Caco-2 (cell line): Measurements from ENCODE around the gene CELA1. TPM values are rescaled to one million over a fixed set of nuclear protein-coding genes. Genes with fewer than 3 reads are reported as not detected.

Experiments used
- BruUV-seq: library from RNA; stranded (reverse); fragments of 400-500 nt; replicated peaks from 2 replicates; lab custom pipeline; 2021; lab: Mats Ljungman, UMichigan
- CTCF ChIA-PET: fragments of 300-600 bp; sonication (Branson Sonifier 250); formaldehyde crosslinking; loops from one replicate; lab custom pipeline; 2022; ENCODE audit warnings: antibody characterized with exemption; lab: Charles Lee
- POLR2A ChIA-PET: fragments of 300-600 bp; sonication (Branson Sonifier 250); formaldehyde crosslinking; loops from one replicate; lab custom pipeline; 2022; ENCODE audit warnings: antibody characterized with exemption; lab: Charles Lee
- DNase-seq, 2 experiments: peaks; one replicate each; pipeline versions ENCODE4 v3.0.0 to v3.0.0-alpha.2; 2020 to 2022
- H3K27me3 ChIP-seq: replicated peaks from 2 replicates; pipeline ENCODE4 v1.6.0; 2011; ENCODE audit warnings: low read length; ENCODE audit not compliant: control insufficient read depth, insufficient read depth
- H3K36me3 ChIP-seq: 2 replicates; pipeline ENCODE4 v1.5.1; 2011; ENCODE audit warnings: low read length; ENCODE audit not compliant: control insufficient read depth, insufficient read depth
- H3K4me1 ChIP-seq: fragments of 250-450 bp; sonication (Bioruptor Pico); 2 replicates; pipeline ENCODE4 v1.5.1; 2020; ENCODE audit warnings: mild to moderate bottlenecking
- H3K4me3 ChIP-seq: 2 replicates; pipeline ENCODE4 v1.5.1; 2011; ENCODE audit warnings: low read depth, mild to moderate bottlenecking, control low read depth, low read length
- H3K9me3 ChIP-seq: fragments of 250-450 bp; sonication (Bioruptor Pico); 2 replicates; pipeline ENCODE4 v1.5.1; 2020; ENCODE audit warnings: mild to moderate bottlenecking, moderate library complexity
- H3K27ac Mint-ChIP-seq: one replicate; pipeline ENCODE4 v1.8.0; 2022; ENCODE audit warnings: mixed read lengths; ENCODE audit not compliant: unreplicated experiment
- H3K27me3 Mint-ChIP-seq: one replicate; pipeline ENCODE4 v1.8.0; 2022; ENCODE audit warnings: mixed read lengths; ENCODE audit not compliant: insufficient read depth, unreplicated experiment
- H3K36me3 Mint-ChIP-seq: one replicate; pipeline ENCODE4 v1.8.0; 2022; ENCODE audit warnings: mild to moderate bottlenecking, mixed read lengths; ENCODE audit not compliant: insufficient read depth, unreplicated experiment
- H3K4me1 Mint-ChIP-seq: one replicate; pipeline ENCODE4 v1.8.0; 2022; ENCODE audit warnings: low read depth, mixed read lengths; ENCODE audit not compliant: unreplicated experiment
- H3K4me3 Mint-ChIP-seq: one replicate; pipeline ENCODE4 v1.8.0; 2022; ENCODE audit warnings: mild to moderate bottlenecking, moderate library complexity, mixed read lengths; ENCODE audit not compliant: unreplicated experiment
- H3K9me3 Mint-ChIP-seq: one replicate; pipeline ENCODE4 v1.8.0; 2022; ENCODE audit warnings: mixed read lengths; ENCODE audit not compliant: unreplicated experiment
- intact Hi-C: fragments of 100-400 bp; cut with micrococcal nuclease; formaldehyde crosslinking; loops from one replicate; pipeline ENCODE4 v1.10.0; 2022; ENCODE audit not compliant: unreplicated experiment
- total RNA-seq: library from RNA; stranded (reverse); gene quantifications from 2 replicates; pipeline ENCODE4 v1.2.3, GENCODE V29; 2022
- TF ChIP-seq, protein P1 (sequence below), 2 experiments: fragments of 200-600 bp in 1 of 2; IDR thresholded peaks; 1 replicate in 1 of 2; 2 replicates in 1 of 2; pipeline versions ENCODE4 v1.5.1 to v1.8.0; 2011 to 2022; ENCODE audit warnings: antibody characterized with exemption in 1 of 2, control low read depth in 1 of 2, inconsistent platforms in 1 of 2, low read depth in 1 of 2, low read length in 1 of 2, mild to moderate bottlenecking in 1 of 2, moderate library complexity in 1 of 2; ENCODE audit not compliant: insufficient read depth in 1 of 2, severe bottlenecking in 1 of 2, unreplicated experiment in 1 of 2

The CELA1 gene
- total RNA-seq, 1 experiment from 2014 or later: not detected

DNA sequence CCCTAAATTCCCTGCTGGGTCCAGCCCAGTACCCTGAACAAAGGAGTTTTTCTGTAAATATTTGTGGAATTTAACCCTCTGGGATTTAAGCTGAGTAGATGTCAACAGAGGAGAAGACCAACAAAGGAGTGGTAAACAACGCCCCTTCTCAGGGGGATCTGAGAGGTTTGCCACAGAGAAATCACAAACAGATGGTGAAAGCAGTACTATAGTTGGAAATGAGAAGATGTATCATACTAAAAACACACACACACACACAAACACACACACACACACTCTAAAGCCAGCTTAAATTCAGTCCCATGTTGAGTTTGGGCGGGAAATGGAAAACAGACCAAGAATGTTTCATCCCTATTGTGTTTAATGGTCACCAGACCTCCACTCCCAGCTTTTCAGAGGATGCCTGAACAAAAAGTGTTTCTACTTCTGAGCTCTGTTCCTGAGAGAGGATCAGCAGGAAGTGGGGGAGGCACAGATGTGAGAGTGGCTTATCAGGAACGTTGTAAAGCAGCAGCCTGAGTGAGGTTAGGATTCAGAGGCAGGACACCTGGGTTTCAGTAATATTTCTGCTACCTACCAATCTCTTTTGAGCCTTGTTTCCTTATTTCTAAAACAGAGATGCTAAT, 25.7 kb downstream of the CELA1 start:
- Mint-ChIP-seq H3K27ac (peak overlapping the region; percentile 81), H3K9me3 (no peaks in the 10 kb centered on the region), H3K4me3 (peak overlapping the region; percentile 34), H3K27me3 (no peaks in the 10 kb centered on the region), H3K36me3 (peaks cover 18% of the 10 kb centered on the region), H3K4me1 (peaks cover 62% of the 10 kb centered on the region)
- ChIA-PET CTCF (interaction anchor here (0.6 to 2.4 kb wide), 5 partner anchors 13 to 53 kb away, joined by 4 to 19 read pairs (median 5); partner anchors contain the start of gene SMAGP), POLR2A (interaction anchor here (0.6 to 2.1 kb wide), 7 partner anchors 13 to 239 kb away, joined by 3 to 14 read pairs (median 9); partner anchors contain the start of genes DAZAP2 and SMAGP)
- H3K4me1 ChIP-seq: peaks cover 59% of the 10 kb centered on the region
- DNase-seq: peak; percentile 53 to 60
- no peaks in the 10 kb centered on the region for H3K9me3 ChIP-seq
- intact Hi-C loops: loop anchor here (1.0 to 2.0 kb wide), 2 partner anchors 20 to 50 kb away; partner anchors contain the start of gene SMAGP
- H3K4me3 ChIP-seq: no peak overlapping the region
- H3K27me3 ChIP-seq: no peaks in the 10 kb centered on the region
- no peaks in the 10 kb centered on the region for H3K36me3 ChIP-seq
- no TSS peak for BruUV-seq
- TF ChIP-seq, protein P1, sequence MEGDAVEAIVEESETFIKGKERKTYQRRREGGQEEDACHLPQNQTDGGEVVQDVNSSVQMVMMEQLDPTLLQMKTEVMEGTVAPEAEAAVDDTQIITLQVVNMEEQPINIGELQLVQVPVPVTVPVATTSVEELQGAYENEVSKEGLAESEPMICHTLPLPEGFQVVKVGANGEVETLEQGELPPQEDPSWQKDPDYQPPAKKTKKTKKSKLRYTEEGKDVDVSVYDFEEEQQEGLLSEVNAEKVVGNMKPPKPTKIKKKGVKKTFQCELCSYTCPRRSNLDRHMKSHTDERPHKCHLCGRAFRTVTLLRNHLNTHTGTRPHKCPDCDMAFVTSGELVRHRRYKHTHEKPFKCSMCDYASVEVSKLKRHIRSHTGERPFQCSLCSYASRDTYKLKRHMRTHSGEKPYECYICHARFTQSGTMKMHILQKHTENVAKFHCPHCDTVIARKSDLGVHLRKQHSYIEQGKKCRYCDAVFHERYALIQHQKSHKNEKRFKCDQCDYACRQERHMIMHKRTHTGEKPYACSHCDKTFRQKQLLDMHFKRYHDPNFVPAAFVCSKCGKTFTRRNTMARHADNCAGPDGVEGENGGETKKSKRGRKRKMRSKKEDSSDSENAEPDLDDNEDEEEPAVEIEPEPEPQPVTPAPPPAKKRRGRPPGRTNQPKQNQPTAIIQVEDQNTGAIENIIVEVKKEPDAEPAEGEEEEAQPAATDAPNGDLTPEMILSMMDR (IDR thresholded peaks at IDR 0.05; ENCODE audit: insufficient read depth in 1 of 2, low read depth in 1 of 2, low read length in 1 of 2, severe bottlenecking in 1 of 2, unreplicated experiment in 1 of 2): no peak

DNA sequence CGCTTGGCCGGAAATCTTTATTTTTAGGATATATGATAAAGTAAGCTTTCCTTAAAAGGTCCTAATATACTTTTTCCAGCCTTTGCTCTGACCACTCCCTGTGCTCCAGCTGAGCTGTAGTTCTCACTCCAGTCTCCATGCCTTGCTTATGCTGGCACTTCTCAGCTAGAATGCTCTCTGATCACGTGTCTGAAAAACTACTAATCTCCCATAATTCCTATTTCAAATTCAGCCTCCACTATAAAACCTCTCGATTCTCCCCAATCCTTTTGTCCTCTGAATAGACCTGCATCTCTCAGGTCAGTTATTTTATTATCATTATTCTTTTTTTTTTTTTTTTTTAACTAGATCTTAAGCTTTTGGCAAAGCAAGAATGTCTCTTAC, 26.2 kb downstream of the CELA1 start:
- Histone ChIP-seq H3K27me3 (no peaks in the 10 kb centered on the region), H3K4me3 (no peak overlapping the region), H3K4me1 (peaks cover 59% of the 10 kb centered on the region), H3K36me3 (no peaks in the 10 kb centered on the region), H3K9me3 (no peaks in the 10 kb centered on the region)
- peaks cover 18% of the 10 kb centered on the region for H3K36me3 Mint-ChIP-seq
- TF ChIP-seq, protein P1 (IDR thresholded peaks at IDR 0.05; ENCODE audit: insufficient read depth in 1 of 2, low read depth in 1 of 2, low read length in 1 of 2, severe bottlenecking in 1 of 2, unreplicated experiment in 1 of 2): no peak
- peak overlapping the region; percentile 81 for H3K27ac Mint-ChIP-seq
- peaks cover 62% of the 10 kb centered on the region for H3K4me1 Mint-ChIP-seq
- no peak for DNase-seq
- peak overlapping the region; percentile 34 for H3K4me3 Mint-ChIP-seq
- ChIA-PET CTCF (interaction anchor here (0.6 to 2.4 kb wide), 5 partner anchors 12 to 52 kb away, joined by 4 to 19 read pairs (median 5); partner anchors contain the start of gene SMAGP), POLR2A (interaction anchor here (0.5 to 2.1 kb wide), 8 partner anchors 12 to 238 kb away, joined by 3 to 14 read pairs (median 8); partner anchors contain the start of genes DAZAP2 and SMAGP)
- no TSS peak for BruUV-seq
- H3K9me3 Mint-ChIP-seq: no peaks in the 10 kb centered on the region
- intact Hi-C loops: loop anchor here (1.0 to 2.0 kb wide), 2 partner anchors 21 to 50 kb away; partner anchors contain the start of gene SMAGP
- H3K27me3 Mint-ChIP-seq: no peaks in the 10 kb centered on the region

DNA sequence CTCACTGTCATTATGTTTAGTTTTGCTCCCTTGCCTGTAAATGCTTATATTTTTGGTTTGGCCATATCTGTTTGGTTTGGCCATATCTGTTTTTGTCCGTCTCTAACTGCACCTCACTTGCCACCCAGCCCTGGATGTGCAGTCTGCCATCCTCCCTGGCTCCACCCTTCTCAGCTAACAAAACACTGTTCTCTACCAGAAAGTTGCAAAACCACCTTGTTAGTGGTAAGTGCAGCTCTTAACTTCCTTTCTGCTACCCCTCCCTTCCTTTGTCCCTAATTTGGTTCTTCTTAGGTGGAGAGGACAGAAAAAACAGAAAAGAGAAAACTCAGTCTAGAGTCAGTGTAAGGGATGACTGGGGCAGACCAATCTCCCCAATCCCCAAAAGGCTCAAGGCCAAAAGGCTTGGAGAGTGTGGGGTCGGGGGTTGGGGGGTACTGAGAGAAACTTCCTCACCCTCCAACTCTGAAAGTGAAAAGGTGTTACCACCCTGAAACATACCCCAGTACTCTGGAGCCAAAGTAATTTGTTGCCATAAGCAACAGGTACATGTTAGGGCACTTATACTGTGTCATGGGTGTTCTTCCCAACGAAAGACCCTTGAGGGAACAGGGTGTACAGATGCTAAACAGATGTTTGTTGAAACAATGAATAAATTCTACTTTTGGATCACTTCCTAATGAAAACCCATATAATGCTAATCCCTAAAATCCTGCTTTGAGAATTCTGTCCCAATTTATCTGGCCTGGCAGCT, 27.5 kb downstream of the CELA1 start:
- peaks cover 55% of the 10 kb centered on the region for H3K4me1 Mint-ChIP-seq
- BruUV-seq: TSS peak; percentile 54
- H3K27ac Mint-ChIP-seq: peak overlapping the region; percentile 81

More for the DNA sequence above, 27.5 kb downstream of the CELA1 start:
- TF ChIP-seq, protein P1 (IDR thresholded peaks at IDR 0.05; ENCODE audit: insufficient read depth in 1 of 2, low read depth in 1 of 2, low read length in 1 of 2, severe bottlenecking in 1 of 2, unreplicated experiment in 1 of 2): no peak
- ChIA-PET CTCF (interaction anchor here (0.8 to 1.4 kb wide), 3 partner anchors 11 to 32 kb away, joined by 3 to 5 read pairs (median 4); no protein-coding TSS in a partner anchor), POLR2A (interaction anchor here (1.0 to 1.9 kb wide), 4 partner anchors 11 to 81 kb away, joined by 3 to 10 read pairs (median 6); partner anchors contain the start of gene SMAGP)
- intact Hi-C loops: loop anchor here (1.0 kb wide), 1 partner anchor 8 kb away; no protein-coding TSS in a partner anchor
- no peak overlapping the region for H3K4me3 ChIP-seq
- H3K9me3 Mint-ChIP-seq: no peaks in the 10 kb centered on the region
- DNase-seq: no peak
- peaks cover 56% of the 10 kb centered on the region for H3K4me1 ChIP-seq
- peaks cover 18% of the 10 kb centered on the region for H3K36me3 Mint-ChIP-seq
- no peaks in the 10 kb centered on the region for H3K36me3 ChIP-seq
- no peaks in the 10 kb centered on the region for H3K27me3 ChIP-seq
- peak overlapping the region; percentile 19 for H3K4me3 Mint-ChIP-seq
- no peaks in the 10 kb centered on the region for H3K9me3 ChIP-seq
- no peaks in the 10 kb centered on the region for H3K27me3 Mint-ChIP-seq
